ENCODE data around the gene MMP23B. TPM values are rescaled to one million over a fixed set of nuclear protein-coding genes. Genes with fewer than 3 reads are reported as not detected.
A peak's percentile ranks its signal among the peaks of the same experiment; 100 is the strongest.

The MMP23B gene
- total RNA-seq, 1 experiment from 2014 or later: 0.17 TPM

- DNase-seq (ENCODE audit: low read depth): no peak
Observed at GRCh38 chr1:1620433-1621139, 11.4 kb upstream of the MMP23B start.

DNA sequence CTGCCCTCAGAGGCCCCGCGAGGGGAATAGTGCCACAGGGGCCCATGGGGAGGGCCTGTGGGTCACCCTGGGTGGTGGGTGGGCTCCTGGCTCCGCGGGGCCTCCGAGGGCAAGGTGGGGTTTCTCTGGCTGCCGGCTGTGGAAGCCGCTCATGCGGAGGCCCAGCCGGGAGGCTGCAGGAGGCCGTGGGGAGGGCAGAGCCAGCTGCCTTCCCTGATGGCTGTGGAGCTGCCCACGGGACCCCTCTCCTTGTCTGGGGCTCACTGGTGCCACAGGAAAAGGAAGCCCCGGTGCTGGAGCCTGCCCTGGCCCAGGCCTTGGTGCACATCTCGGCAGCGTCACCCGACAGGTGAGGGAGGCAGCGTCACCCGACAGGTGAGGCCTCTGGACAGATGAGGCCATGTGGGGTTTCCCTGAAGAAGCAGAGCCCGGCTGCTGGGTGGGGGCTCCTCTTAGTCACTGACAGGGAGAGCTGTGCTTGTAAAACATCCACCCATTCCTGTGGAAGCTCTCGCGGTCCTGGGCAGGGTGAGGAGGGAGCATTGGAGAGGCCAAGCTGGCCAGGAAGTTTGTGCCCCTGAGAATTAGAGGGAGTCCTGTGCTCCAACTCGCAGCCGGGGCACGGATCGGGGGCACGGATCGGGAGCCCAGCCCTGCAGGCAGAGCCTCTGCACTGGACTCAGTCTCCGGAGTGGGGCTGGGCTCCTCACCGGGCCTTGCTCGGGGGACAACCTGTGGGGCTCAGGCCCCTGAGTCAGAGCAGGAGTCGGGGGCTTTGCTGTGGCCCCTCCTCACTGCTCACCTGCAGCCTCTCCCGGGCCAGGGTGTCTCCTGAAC is 10.6 kb upstream of the MMP23B start:
- no peak for DNase-seq (ENCODE audit: low read depth)

GRCh38 chr1:1622010-1622787 is 9.8 kb upstream of the MMP23B start:
- DNase-seq (ENCODE audit: low read depth): no peak

DNA sequence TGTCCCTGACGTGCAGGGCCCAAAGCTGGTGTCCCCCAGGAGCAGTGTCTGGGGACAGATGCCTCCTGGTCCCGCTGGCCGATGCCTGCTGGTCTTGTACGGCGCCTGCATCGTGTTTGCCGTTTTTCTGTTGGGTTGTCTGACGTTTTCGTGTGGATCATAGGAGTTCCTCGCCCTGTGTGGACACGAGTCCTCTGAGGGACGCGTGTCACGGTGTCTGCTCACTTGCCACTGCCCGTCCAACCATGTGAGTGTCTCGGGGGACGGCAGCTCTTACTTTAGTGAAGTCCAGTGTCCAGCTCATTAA is 9.2 kb upstream of the MMP23B start:
- no peak for DNase-seq (ENCODE audit: low read depth)

- no peak for DNase-seq (ENCODE audit: low read depth)
Observed at GRCh38 chr1:1623181-1623630, 8.8 kb upstream of the MMP23B start.

DNA sequence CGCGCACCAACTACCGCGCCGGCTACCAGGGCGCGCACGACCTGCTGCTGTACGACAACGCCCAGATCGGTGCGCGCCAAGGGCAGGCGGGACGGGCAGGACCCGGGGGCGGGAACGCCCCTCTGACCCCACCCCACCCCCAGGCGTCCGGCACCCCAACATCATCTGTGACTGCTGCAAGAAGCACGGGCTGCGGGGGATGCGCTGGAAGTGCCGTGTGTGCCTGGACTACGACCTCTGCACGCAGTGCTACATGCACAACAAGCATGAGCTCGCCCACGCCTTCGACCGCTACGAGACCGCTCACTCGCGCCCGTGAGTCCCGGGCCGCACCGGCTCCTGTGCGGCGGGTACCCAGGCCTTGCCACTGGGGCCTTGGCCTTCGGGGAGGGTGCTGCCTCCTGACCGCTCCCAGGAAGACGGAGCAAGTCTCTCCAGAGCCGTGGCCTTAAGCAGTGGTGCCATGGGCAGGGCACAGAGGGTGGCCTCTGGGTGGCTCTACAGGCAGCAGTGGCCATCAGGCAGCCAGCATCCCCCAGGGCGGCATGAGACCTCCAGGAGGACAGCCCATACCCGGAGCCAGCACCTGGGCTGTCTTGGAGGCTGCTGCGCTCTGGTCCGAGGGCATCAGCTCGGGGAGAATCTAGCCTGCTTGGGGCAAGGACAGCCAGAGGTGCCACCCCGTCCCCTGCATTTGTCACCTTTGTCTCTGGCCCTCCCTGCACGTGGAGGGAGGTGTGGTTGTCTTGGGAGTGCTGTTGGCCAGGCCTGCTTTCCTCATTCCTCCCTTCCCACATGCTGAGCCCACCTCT is 8.1 kb upstream of the MMP23B start:
- DNase-seq (ENCODE audit: low read depth): no peak

- DNase-seq (ENCODE audit: low read depth): peak; percentile 51
Observed at GRCh38 chr1:1624443-1625403, 7.2 kb upstream of the MMP23B start.

- DNase-seq (ENCODE audit: low read depth): no peak
Observed at GRCh38 chr1:1625404-1625775, 6.6 kb upstream of the MMP23B start.

DNA sequence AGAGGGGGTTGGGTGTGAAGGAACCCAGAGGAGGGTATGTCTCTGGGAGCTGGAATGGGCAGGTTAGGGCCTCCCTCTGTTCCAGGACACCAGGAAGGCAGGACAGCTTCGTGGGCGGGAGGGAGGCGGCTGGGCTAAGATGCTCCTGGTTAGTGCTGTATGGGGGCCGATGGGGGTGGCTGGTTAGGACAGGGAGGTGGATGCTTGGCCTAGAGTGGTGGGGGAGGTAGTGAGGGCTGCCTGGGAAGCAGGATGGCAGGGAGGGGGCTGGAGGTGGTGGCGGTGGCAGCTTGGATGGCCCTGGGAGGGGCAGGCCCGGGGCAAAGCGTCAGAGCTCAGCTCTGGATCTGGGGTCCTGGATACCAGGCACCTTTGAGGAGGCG is 6.2 kb upstream of the MMP23B start:
- no peak for DNase-seq (ENCODE audit: low read depth)

DNA sequence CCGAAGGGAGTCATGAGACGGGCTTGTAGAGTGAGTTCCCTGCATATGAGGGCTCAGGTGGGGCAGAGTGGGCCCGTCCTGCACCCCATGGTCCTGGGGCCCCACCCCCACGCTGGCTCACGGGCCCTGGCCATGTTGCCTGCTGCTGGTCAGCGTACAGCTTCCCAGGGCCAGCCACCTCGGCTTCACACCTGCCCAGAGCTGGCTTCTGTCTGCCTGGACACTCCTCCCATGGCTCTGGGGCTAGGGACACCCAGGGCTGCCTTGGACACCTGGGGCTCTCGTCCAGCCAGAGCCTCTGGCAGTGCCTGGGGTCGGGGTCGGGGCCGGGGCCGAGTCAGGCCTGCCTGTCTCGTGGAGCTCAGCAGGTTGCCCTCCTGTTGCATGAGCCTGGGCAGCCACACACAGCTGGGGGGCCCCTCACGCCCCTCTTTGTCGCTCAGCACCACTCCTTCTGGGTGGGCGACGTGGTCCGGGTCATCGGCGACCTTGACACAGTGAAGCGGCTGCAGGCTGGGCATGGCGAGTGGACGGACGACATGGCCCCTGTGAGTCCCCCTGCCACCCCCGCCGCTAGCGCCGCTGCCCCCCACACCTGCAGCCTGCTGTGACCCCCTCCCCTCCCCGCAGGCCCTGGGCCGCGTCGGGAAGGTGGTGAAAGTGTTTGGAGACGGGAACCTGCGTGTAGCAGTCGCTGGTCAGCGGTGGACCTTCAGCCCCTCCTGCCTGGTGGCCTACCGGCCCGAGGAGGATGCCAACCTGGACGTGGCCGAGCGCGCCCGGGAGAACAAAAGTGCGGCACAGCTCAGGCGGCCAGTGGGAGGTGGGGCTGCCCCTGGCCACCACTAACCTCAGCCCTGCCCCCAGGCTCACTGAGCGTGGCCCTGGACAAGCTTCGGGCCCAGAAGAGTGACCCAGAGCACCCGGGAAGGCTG is 5.5 kb upstream of the MMP23B start:
- no peak for DNase-seq (ENCODE audit: low read depth)

- DNase-seq (ENCODE audit: low read depth): no peak
Observed at GRCh38 chr1:1627261-1627828, 4.6 kb upstream of the MMP23B start.

GRCh38 chr1:1627829-1628753 is 3.9 kb upstream of the MMP23B start:
- DNase-seq (ENCODE audit: low read depth): no peak

DNA sequence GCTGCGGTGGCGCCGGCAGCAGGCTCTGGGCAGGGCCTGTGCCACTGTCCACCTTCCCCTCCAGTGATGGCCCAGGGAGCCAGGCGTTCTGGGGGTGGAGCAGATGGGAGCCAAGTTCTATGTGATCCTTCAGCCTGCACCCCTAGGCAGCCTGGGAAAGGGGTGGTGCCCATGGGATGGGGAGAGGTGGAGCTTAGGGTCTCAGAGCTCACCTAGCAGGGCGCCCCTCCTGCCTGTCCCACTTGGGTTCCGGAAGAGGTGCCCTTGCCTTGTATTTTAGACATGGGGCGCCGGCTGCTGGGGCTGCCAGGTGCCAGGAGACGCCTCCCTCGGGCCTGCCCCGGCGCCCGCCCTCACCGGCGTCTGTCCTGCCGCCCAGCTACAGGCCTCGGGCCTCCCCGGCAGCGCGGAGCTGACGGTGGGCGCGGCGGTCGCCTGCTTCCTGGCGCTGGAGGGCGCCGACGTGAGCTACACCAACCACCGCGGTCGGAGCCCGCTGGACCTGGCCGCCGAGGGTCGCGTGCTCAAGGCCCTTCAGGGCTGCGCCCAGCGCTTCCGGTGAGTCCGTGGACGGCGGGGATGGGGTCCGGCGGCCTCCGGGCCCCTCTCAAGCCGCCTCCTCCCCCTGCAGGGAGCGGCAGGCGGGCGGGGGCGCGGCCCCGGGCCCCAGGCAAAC is 3.1 kb upstream of the MMP23B start:
- DNase-seq (ENCODE audit: low read depth): no peak

GRCh38 chr1:1629430-1630190 is 2.4 kb upstream of the MMP23B start:
- no peak for DNase-seq (ENCODE audit: low read depth)

DNA sequence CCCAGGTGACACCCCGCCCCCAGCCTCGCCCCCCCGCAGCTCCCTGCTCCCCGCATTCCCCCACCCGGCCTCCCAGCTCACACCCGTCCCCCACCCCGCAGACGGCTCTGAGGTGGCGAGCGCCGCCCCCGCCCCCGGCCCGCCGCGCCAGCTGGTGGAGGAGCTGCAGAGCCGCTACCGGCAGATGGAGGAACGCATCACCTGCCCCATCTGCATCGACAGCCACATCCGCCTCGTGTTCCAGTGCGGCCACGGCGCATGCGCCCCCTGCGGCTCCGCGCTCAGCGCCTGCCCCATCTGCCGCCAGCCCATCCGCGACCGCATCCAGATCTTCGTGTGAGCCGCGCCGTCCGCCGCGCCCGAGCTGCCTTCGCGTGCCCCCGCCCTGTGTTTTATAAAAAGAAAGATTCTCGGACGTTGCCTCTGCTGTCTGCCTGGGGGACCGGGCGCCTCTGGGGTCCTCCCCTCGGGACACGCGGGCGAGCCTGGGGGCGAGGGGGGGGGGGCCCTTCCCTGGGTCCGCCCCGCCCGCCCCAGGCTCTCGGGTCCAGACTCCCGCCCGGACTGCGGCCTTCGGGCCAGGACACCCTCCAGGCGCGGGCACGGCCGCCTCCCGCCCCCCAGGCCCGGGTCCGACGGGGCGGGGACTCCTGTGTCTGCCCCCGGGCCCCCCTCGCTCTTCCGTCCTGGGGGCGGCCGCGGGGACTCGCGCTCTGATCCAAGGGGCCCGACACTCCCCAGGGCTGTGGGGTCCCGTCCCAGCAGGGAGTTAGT is 1.6 kb upstream of the MMP23B start:
- no peak for DNase-seq (ENCODE audit: low read depth)
